DLD1 (cell line): ENCODE data around the gene CWC27.
"Not testable (repeated sequence)": the region's sequence is repeated elsewhere in the genome, so short reads cannot be mapped to it uniquely, and the experiment has no call there.

Experiments
- in situ Hi-C: cut with HindIII; loops from 2 replicates; pipeline ENCODE4 v1.10.0; 2017; ENCODE audit warnings: low sequenced_read_pairs

Gene CWC27

DNA sequence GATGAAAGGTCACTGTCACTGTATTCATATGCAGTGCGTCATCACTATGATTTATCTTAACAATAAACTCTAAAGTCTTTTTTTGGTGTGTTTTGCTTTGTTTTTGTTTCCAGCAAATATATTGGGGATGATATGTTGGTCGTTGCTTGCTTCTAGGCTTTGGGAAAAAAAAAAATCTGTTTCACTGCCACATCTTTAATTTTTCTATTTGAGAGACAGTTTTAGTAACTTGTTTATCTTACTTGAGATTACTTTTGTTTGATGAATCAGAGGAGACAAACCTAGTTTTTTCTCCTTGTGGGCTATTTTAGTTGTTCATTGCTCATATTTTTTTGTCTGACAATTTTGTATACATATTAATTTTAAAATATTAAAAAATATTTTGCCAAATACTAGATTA is 19.4 kb downstream of the CWC27 start:
- in situ Hi-C loops, result no loop called here

DNA sequence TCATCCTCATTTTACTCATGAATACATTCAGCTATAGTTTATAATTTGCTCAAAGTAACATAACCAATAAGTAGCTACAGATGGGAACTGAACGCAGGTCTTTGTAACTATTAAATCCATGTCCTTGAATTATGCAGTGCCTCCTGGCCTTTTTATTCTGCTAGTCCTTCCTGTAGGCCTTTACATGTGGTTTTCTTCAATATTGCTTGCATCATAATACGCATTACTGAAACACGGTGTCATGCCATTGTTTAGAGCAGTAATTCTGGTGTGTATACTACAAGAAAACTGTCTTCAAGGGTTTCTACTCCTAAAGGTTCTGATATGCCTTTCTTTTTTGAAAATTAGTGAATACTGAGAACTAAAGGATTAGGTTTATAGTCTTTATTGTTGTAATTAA is 20.7 kb downstream of the CWC27 start:
- in situ Hi-C loops, result no loop called here

DNA sequence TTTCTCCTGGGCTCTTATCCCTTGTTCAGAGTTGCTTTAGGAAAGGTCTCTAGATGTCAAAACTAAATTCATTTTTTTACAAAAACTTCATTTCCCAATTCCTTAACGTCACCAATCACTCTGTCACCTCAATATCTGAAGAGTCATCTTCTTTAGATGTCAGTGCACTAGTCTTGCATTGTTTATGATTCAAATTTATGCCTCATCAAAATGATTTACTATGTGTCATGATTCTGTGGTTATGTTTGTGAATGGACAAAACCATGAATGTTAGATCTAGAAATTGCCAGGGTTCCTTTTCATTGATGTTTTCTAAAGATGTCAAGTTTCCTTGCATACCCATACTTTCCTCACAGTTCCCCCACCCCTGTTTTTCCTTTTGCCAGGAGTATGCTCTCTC is 21.5 kb downstream of the CWC27 start:
- in situ Hi-C loops, result no loop called here

DNA sequence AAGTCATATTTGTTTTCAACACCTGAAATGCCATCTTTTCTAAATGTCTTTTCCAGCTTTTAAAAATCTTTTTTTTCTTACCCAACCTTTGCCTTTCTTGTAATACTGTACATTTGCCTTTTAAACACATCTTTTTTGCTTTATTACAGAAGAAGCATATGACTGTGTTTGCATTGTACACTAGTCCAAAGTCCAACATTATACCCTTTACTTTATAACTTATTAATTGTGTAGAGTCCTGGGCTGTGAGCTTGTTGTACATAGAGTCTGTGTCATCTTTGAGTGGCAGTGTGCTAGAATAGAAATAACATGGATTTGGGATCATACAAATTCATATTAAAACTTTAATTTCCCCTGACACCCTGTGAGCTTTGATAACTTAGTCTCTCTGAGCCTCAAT is 23.7 kb downstream of the CWC27 start:
- in situ Hi-C loops, result no loop called here

DNA sequence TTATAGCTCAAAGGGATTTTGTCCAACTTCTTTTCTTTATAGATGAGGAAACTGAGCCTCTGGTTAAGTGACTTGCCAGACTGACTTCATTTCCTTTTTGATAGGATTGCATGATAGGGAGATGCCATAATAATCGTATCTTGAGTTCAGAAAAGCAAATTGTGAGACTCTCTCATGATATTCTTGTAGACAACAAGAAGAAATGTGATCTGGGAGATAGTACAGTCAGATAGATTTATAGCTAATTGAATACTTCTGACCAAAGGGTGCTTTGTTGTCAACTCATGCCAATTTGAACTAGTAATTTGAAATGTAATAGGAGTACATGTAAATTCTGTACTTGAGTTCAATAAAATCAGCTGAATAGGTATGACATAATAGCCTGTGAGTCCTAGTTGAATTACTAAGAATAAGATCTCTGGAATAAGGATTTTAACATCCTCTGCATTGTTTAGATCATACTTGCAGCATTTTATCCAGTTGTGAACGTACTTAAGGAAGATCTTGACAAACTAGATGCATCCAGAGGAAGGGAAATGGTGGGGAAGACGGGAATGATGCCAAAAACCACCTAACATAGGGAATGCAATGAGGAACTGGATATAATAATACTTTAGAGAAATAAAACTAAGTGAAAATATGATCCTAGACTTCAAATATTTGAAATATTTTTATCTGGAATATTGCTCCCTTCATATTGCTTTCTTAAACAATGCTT is 25.5 kb downstream of the CWC27 start:
- in situ Hi-C loops, result no loop called here

DNA sequence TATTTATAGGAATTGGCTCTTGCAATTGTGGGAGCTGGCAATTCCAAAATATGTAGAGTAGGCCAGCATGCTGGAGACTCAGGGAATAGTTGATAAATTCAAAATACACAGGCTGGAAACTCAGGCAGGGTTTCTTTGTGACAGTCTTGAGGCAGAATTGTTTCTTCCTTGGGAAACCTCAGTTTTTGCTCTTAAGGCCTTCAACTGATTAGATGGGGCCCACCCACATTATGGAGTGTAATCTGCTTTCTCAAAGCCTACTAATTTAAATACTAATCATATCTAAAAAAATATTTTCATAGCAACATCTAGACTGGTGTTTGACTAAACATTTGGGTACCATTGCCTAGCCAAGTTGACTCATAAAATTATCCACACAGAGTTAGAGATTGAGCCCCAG is 27.6 kb downstream of the CWC27 start:
- in situ Hi-C loops, result no loop called here

DNA sequence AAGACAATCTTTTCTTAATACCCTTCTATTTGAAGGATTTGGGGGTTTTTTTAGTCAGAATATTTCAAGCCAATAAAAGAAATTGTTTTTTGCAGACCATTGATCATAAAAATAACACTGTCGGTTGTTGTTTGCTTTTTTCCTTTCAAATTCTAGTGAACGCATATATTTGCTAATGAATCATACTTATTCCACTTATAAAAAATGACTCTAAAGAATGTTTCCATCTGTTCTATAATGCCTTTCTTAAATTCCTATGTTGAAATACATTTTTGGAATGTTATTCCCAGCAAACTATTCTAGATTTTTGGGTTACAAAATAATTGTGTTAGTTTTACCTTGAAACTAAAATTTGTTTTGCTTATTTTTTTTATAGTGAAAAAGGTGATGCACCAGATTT is 32.2 kb downstream of the CWC27 start:
- in situ Hi-C loops, result no loop called here

DNA sequence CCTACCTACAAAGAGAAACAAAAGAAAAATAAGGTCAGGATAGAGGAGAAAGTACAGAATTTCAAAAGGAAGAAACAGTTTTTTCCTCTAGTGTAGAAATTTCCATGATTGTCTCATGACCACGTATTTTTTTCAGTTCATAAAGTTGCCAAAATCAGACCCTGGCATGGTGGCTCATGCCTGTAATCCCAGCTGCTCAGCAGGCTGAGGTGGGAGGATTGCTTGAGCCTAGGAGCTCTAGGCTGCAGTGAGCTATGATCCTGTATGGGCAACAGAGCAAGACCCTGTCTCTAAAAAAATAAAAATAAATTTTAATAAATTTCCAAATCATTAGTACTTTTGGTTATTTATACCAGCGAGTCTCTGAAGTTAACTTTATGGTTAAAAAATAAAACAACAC is 37.8 kb downstream of the CWC27 start:
- in situ Hi-C loops, result no loop called here

DNA sequence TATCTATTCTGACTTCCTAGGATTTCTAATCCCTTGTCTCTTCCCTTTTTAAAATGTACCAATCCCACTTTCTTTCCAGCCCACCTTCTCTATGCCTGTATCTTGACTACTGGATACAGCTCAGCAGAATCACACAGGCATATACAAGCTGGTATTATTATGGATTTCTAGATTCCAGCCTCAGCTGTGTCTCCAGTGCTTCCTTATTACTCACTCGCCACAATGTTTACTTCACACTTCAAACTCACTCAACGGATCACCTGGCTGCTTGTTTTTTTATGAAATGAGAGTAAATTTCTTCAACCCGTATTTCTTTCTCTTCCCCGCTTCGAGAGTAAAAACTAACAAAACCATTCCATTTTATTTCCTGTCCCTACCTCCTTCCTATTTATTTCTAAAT is 38.8 kb downstream of the CWC27 start:
- in situ Hi-C loops, result no loop called here

DNA sequence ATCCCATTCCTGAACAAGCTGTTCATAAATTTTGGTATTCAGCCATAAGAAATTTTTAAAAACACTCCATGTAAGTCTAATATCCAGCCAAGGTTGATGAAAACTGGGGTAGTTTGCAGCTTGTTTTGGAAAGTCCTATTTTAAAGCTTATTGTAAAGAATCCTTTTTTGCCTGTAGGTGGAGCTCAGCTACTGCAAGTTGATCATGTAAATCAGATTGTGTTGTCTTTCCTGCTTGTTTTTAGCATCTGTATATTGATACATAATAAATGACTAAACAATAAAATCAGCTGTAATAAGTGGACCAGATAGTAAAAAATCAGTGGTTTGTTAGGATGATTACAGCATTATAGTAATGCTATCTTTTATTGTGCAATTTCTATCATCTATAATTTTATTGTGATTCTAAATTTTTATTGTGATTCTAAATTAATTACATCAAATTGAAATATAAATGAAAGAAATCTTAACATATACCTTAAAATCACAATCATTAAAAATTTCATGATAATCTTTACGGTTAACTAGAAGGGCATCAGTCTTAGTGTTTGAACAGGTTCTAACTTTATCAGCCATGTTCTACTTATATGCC is 42.4 kb downstream of the CWC27 start:
- in situ Hi-C loops, result no loop called here

DNA sequence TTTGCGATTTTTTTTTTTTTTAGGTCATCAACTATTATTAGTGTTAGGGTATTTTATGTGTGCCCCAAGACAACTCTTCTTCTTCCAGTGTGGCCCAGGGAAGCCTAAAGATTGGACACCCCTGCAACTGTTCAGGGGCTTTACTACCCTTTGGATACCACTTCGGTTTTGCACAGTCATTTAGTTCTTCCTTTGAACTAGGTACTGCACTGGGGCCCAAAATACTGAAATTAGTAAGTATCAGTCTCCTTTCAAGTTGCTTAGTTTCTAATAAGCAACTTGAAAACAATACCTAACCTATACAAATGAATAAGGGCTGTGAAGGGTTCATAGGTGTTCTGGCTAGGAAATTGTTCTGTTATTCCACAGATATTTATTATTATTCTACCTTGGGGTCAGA is 45.3 kb downstream of the CWC27 start:
- in situ Hi-C loops, result no loop called here

DNA sequence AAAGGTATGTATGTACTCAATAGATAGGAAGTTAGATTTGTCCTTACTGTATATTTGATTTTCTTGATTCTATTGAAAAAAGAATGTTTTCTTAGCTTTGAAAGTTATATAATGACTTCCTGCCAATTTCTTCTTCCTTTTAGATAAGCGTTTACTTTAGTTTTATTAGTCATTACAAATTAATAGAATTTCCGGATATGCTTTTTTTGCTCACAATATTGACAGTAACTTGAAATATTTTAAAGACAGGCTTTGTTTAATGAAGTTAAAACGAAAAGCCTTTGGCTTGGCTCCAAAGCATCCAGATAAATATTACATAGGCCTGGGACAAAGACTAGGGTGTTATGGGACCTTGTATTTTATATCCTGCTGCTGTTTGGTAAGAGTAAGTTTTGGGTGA is 49.5 kb downstream of the CWC27 start:
- in situ Hi-C loops, result no loop called here

DNA sequence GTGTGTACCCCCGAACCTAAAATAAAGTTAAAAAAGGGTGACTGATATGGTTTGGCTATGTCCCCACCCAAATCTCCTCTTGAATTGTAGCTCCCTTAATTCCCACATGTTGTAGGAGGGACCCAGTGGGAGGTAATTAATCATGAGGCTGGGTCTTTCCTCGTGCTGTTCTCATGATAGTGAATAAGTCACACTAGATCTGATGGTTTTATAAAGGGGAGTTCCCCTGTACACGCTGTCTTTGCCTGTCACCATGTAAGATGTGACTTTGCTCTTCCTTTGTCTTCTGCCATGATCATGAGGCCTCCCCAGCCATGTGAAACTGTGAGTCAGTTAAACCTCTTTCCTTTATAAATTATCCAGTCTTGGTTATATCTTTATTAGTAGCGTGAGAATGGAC is 50.6 kb downstream of the CWC27 start:
- in situ Hi-C loops, result not testable (repeated sequence)

DNA sequence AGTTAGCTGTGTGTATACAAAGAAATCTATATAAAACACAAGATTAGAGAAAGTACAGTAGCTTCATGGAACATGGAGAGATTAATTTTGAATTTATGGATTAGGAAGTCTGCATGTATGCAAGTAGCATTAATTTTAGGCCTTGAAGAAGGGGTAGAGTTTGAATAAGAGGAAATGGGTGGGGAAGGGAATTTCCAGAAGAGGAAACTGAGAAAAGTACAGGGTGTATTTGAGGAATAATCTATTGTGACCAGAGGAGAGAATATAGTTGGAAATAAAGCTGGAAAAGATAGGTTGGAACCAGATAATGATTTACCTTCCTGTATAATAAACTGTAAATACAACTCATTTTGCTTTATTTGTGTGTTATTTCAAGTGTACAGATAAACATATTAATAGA is 53.6 kb downstream of the CWC27 start:
- in situ Hi-C loops, result no loop called here

DNA sequence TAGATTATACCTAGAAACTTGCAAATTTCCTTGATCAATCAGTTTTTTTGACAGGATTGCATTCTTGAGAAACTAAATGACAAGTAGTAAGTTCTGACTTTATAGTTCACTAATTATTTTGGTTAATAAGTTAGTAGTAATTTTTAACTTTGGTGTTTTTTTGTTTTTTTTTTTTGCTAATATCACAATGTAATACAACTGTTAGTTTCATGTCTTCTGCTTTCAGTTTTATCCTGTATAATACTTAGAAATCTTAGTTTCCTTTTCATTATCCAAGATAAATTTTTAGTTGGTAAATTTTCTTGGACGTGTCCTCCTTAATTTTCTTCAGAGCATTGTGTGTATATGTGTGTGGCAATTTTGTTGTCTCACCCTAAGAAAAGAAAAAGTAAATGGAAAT is 57.8 kb downstream of the CWC27 start:
- in situ Hi-C loops, result no loop called here

DNA sequence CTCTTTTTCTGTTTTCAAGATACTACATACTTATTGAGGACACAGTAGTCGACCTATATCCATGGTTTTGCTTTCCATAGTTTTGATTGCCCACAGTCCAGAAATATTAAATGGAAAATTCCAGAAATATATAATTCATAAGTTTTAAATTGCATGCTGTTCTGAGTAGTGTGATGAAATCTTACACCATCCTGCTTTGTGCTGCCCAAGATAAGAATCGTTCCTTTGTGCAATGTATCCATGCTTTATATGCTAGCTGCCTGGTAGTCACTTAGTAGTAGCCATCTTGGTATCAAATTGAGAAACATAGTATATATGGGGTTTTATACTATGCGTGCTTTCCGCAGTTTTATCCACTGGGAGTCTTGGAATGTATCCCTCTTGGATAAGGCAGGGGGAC is 59.0 kb downstream of the CWC27 start:
- in situ Hi-C loops, result no loop called here

DNA sequence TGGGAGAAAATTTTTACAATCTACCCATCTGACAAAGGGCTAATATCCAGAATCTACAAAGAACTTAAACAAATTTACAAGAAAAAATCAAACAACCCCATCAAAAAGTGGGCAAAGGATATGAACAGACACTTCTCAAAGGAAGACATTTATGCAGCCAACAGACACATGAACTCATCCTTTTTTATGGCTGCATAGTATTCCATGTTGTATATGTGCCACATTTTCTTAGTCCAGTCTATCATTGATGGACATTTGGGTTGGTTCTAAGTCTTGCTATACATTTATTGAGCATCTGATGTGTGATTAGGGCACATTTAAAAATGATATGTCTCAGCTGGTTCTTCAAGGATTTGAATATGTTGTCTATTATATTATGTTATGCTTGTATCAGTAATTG is 61.9 kb downstream of the CWC27 start:
- in situ Hi-C loops, result not testable (repeated sequence)

DNA sequence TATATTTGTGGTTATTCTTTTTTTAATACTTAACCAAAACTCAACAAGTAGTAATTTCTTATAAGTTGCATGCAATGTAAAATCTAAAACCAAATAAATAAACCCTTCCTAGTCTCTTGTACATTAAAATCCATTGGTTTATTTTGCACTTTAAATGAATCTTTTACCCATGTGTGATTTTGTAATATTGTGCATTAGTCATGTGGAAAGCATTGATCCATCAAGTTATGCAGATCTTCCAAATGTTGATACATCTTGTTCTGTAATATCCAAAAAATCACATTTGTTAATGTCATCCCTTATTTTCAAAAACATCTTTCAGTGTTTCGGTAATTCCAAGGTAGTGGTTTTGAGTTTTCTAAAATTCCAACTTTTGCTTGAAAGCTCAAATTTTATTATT is 63.3 kb downstream of the CWC27 start:
- in situ Hi-C loops, result no loop called here

DNA sequence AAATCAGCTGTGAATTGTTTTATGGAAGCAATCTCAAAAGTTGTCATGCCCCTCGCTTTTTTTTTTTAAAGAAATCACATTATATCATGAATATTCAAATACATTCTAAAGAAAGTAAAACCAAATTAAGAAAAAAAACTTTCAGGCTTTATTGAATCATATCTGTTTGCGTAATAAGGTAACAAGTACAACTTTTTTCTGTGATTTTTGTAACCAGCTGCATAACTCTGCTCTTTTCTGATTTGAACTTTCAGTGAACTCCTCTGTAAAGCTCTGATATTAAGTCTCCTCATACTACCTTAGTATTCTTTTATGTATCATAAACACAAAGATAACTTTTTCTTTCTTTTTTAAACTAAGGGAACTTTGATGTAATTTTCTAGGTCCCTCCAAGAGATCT is 65.3 kb downstream of the CWC27 start:
- in situ Hi-C loops, result no loop called here

DNA sequence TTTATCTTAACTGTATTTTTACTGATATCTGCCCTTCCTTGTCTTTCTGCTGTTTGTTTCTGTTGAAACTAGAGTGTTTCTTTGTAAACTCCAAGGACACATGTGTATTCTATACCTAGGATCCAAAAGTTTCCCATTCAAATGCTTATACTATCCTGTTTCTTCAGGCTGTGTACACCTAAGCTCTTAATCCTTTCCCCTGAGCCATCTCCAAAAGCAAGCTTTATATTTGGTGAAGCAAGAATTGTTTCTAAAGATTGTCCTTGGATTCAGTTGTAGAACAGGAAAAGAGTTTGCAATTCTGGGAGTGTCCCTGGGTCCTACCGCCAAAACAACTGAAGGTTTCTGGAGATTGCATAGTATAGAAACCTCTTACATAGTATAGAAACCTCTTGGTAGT is 65.9 kb downstream of the CWC27 start:
- in situ Hi-C loops, result no loop called here

DNA sequence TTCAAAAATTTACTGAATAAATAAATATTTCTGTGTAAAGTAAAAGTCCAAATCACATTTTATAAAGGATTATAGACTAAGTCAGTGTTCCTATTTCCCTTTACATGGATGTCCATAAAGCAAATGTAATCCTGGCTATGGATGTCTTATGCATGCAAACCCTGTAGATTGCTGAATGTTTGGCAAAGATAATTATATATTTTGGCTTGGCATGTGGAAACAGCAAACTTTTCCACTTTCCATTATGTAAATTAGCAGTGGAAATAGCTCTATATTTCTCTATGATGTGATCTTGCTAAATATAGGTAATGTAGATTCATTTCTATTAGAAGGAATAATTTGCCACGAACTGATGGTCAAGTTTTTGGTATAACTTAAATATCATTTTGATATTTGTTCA is 66.5 kb downstream of the CWC27 start:
- in situ Hi-C loops, result no loop called here

DNA sequence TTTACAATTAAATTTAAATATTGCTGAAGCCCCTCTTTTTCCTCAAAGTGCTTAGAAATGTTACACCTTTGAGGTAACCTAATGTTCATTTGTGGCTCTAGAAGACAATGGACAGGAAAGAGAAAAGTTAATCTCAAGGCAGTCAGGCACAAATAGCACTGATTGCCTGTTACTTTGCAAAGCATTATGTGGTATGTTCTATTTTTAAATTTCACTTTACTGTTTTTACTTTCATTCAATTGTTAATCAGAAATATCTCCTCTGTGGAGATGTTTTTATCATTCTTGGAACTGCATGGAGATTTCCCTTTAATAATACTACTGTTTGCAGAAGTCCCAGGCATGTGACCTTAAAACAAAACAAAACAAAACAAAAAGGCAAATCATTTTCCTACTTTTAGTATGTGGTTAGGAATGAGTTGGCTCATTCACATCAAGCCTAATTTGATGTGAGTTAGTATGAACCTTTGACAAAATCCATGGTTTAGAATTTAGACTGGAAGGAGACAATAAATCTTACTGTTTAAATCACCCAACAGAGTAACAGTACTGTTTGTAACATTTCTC is 67.5 kb downstream of the CWC27 start:
- in situ Hi-C loops, result no loop called here

DNA sequence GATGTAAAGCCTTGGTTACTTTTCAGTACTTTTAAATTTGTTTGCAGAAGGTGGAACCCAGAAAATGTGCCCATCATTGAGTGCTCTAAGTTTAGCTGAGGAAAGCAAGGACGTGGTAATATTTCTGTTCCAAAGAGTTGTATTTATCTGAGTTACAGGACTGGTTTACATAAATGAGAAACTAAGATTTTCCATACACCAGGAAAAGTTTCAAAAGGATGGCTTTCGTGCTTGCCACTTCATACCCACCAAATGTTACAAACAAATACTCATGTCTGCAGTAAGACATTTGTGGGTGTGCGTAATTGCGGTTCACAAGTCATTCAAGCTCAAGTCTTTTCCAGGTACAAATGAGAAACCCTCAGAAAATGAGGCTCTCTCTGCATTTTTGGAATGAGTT is 68.1 kb downstream of the CWC27 start:
- in situ Hi-C loops, result no loop called here
